NCI-H345 (cell line): Measurements from ENCODE around the gene CLCN1.
A peak's percentile ranks its signal among the peaks of the same experiment; 100 is the strongest.
"Not testable (repeated sequence)": the region's sequence is repeated elsewhere in the genome, so short reads cannot be mapped to it uniquely, and the experiment has no call there.

Source experiments
- DNase-seq: peaks from one replicate; lab custom pipeline; 2025; lab: John Stamatoyannopoulos, UW

Gene CLCN1

GRCh38 chr7:143384661-143385631, 69.0 kb downstream of the CLCN1 start:
- DNase-seq, result no peak

- DNase-seq, result no peak
Measured at GRCh38 chr7:143385891-143386781, 70.2 kb downstream of the CLCN1 start.

- DNase-seq, result no peak
Measured at GRCh38 chr7:143387156-143387975, 71.5 kb downstream of the CLCN1 start.

GRCh38 chr7:143388051-143388450, 72.1 kb downstream of the CLCN1 start:
- DNase-seq, result no peak

DNA sequence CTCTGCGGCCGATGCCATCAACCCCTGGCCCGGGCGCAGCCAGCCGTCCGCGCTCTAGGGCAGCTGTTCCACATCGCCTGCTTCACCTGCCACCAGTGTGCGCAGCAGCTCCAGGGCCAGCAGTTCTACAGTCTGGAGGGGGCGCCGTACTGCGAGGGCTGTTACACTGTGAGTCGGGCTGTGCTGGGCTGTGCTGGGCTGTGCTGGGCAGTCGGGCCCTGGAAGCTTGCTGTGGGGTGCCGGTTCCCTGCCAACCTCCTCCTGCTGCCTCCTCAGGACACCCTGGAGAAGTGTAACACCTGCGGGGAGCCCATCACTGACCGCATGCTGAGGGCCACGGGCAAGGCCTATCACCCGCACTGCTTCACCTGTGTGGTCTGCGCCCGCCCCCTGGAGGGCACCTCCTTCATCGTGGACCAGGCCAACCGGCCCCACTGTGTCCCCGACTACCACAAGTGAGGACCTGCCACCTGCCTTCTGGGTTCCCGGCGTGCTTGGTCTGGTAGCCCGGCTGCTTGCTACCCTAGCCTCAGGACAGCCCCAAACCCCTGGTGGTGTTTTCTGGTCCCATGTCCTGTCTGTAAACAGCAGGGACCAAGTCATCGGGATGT, 72.7 kb downstream of the CLCN1 start:
- no peak for DNase-seq

- DNase-seq, result no peak
Measured at GRCh38 chr7:143389316-143390103, 73.6 kb downstream of the CLCN1 start.

GRCh38 chr7:143390104-143390772, 74.3 kb downstream of the CLCN1 start:
- no peak for DNase-seq

GRCh38 chr7:143390773-143391317, 74.9 kb downstream of the CLCN1 start:
- DNase-seq, result no peak

GRCh38 chr7:143391462-143392404, 75.8 kb downstream of the CLCN1 start:
- no peak for DNase-seq

GRCh38 chr7:143392427-143392826, 76.5 kb downstream of the CLCN1 start:
- DNase-seq, result not testable (repeated sequence)

GRCh38 chr7:143392875-143393266, 77.0 kb downstream of the CLCN1 start:
- DNase-seq, result no peak

GRCh38 chr7:143393267-143394041, 77.5 kb downstream of the CLCN1 start:
- no peak for DNase-seq

DNA sequence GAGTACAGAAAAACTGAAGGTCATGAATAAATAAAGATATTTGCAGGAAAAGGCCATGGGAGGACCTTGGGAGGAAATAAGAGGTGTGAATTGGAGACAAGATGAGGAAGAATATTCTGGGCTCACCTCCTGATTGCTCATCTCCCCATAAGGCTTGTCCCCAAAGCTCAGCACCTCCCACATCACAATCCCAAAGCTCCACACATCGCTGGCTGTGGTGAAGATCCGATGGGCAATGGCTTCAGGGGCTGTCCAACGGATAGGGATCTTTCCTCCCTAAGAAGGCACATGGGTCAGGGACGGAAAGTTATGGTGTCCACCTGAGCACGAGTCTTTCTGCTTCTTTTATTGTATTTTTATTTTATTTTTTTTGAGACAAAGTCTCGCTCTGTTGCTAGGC, 78.2 kb downstream of the CLCN1 start:
- DNase-seq, result no peak

DNA sequence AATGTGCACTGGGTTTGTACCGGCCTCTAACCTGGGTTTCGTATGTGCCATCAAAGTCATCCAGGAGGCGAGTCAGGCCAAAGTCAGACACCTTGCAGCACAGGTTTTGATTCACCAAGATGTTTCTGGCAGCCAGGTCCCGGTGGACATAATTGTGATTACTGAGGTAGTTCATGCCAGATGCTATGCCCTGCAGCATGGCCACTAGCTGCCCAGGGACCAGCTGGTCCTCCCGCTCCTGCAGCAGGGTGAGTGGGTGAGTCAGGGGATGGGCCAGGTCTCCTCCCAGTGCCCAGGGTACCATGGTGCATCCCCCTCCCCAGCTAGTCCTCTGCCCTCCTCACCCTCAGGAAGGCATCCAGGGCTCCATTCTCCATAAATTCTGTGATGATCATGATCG, 78.9 kb downstream of the CLCN1 start:
- DNase-seq, result no peak

GRCh38 chr7:143395187-143396149, 79.6 kb downstream of the CLCN1 start:
- DNase-seq, result peak; percentile 18

GRCh38 chr7:143396182-143396581, 80.3 kb downstream of the CLCN1 start:
- no peak for DNase-seq
